NT2/D1 (cell line): ENCODE measurements around the gene ZNF10.

Experiments used
- DNase-seq: peaks from one replicate; pipeline ENCODE4 v3.0.0-alpha.2; 2011; ENCODE audit warnings: low read depth, low spot score
- H3K27me3 ChIP-seq: 2 replicates; pipeline ENCODE4 v1.6.0; 2011; ENCODE audit warnings: mild to moderate bottlenecking; ENCODE audit not compliant: insufficient read length, insufficient read depth
- H3K36me3 ChIP-seq: 2 replicates; pipeline ENCODE4 v1.6.1; 2011; ENCODE audit warnings: mild to moderate bottlenecking, low read length, mixed read lengths; ENCODE audit not compliant: insufficient read depth, insufficient read length
- H3K4me1 ChIP-seq: 2 replicates; pipeline ENCODE4 v1.5.1; 2011; ENCODE audit not compliant: insufficient read depth, insufficient read length
- H3K4me3 ChIP-seq: 2 replicates; pipeline ENCODE4 v1.5.1; 2011; ENCODE audit warnings: low read depth; ENCODE audit not compliant: insufficient read length
- H3K9ac ChIP-seq: 2 replicates; pipeline ENCODE4 v1.6.0; 2011; ENCODE audit warnings: low read depth; ENCODE audit not compliant: insufficient read length
- H3K9me3 ChIP-seq: 2 replicates; pipeline ENCODE4 v1.5.1; 2011; ENCODE audit warnings: mild to moderate bottlenecking, low read length; ENCODE audit not compliant: insufficient read depth
- SUZ12 ChIP-seq: IDR thresholded peaks from 2 replicates; pipeline ENCODE4 v1.6.1; 2011; ENCODE audit not compliant: insufficient read length, insufficient read depth; ENCODE audit errors: extremely low read depth
- YY1 ChIP-seq: IDR thresholded peaks from 2 replicates; pipeline ENCODE4 v1.6.1; 2011; ENCODE audit not compliant: insufficient read length, insufficient read depth
- ZNF274 ChIP-seq: IDR thresholded peaks from 2 replicates; pipeline ENCODE4 v1.6.1; 2011; ENCODE audit warnings: mild to moderate bottlenecking, low read depth, low read length

Gene ZNF10

DNA sequence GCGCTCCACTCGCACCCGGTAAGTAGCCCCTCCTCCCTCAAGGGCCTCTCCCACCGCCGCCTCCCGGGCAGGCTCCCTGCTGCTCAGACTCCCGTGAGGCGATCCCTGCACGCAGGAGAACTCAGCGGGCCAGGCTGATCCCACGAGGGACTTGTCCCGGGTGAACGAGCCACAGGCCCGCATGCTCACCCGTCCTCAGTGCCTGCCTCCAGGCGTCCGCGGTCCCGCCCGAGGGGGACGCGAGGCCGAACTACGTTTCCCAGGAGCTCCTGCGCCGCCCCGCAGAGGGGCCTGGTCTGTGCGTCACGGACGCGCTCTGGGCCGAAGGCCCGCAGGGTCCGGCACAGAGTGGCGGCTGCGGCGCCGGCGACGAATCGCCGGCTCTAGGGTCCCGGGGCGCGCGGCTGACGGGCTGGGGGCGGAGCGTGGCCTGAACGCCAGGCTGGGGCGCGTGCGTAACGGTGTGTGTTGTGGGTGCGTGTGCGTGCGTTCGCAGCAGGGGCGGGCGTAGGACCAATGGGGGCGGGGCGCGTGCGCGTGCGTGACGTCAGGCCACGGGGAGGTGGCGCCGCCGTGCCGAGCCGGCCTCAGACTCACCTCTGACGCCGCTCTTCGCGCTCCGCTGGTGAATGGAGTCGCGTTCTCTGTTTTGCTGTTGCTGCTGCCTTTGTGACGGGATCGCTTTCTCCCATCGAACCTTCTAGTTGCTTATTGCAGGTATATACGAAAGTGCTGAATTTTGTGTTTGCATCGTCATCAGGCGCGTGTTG lies at the start of gene ZNF10, which contains the start of gene ZNF891:
Gene ZNF10 (plus strand): TSS at position 590 of the 770 bp plus-strand sequence. CDS start 13,866 bp downstream, outside the sequence.
Gene ZNF891 (minus strand): TSS at position 237 of the 770 bp plus-strand sequence. CDS start 8,356 bp downstream, outside the sequence.
- peaks cover 68% of the 10 kb centered on the region for H3K9me3 ChIP-seq
- no peaks in the 10 kb centered on the region for H3K27me3 ChIP-seq
- peaks cover 51% of the 10 kb centered on the region for H3K36me3 ChIP-seq
- peak within 1 kb of the TSS; percentile 94 for H3K9ac ChIP-seq
- H3K4me1 ChIP-seq = no peaks in the 10 kb centered on the region
- H3K4me3 ChIP-seq = peak within 1 kb of the TSS; percentile 95
- peak; percentile 93 for DNase-seq
- no peak for TF ChIP-seq SUZ12
- TF ChIP-seq ZNF274 = no peak
- TF ChIP-seq YY1 = no peak

DNA sequence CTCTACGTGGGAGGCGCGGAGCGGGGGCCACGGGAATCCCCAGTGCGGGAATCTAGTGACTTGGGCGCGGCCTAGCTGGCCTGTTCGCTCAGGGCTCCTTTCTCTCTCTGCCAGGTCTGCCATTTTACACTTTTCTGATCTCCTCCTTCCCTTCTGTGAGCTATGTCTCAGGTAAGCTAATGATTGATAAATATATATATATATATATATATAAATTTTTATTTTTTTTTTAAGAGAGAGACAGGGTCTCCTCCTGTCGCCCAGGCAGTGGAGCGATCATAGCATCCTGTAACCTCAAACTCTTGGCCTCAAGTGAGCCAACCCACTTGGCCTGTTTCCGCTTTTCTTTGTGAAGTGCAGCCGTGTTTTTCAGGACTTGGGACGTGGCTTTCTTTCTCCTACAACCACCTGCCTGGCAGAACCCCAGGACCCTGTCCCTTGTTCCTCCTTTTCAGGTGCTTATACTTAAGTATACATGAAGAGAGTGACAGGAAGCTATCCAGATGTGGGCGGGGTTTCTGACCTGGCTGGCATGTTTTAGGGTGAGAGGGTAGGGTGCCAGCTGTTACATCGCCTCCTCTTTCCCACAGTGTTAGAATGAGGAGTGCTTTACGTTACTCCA lies 49.2 kb upstream of the ZNF10 start:
- peaks cover 48% of the 10 kb centered on the region for H3K36me3 ChIP-seq
- no peak for TF ChIP-seq SUZ12
- no peak for TF ChIP-seq YY1
- TF ChIP-seq ZNF274 = no peak
- H3K4me1 ChIP-seq = peaks cover 2% of the 10 kb centered on the region
- peaks cover 66% of the 10 kb centered on the region for H3K9me3 ChIP-seq
- DNase-seq = no peak
- H3K4me3 ChIP-seq = peak overlapping the region; percentile 82
- H3K9ac ChIP-seq = peak overlapping the region; percentile 82
- no peaks in the 10 kb centered on the region for H3K27me3 ChIP-seq

DNA sequence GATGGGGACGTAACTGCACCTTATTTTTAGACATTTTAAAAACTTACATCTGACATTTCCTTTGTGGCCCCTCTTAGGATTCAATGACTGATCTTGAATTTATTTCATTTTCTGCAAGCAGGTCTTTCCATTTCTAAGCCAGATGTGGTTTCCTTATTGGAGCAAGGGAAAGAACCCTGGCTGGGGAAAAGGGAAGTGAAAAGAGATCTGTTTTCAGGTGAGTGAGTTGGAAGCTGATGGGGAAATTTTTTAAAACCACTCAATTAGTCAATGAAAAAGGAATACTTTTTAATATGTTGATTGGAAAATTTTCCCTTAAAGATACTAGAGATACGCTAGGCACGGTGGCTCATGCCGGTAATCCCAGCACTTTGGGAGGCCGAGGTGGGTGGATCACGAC lies 47.1 kb upstream of the ZNF10 start:
- no peak for DNase-seq
- Histone ChIP-seq H3K36me3 (peaks cover 66% of the 10 kb centered on the region), H3K9me3 (peaks cover 64% of the 10 kb centered on the region), H3K4me1 (peaks cover 2% of the 10 kb centered on the region), H3K9ac (no peak overlapping the region), H3K4me3 (no peak overlapping the region), H3K27me3 (no peaks in the 10 kb centered on the region)
- TF ChIP-seq ZNF274 = no peak
- TF ChIP-seq SUZ12 = no peak
- no peak for TF ChIP-seq YY1

DNA sequence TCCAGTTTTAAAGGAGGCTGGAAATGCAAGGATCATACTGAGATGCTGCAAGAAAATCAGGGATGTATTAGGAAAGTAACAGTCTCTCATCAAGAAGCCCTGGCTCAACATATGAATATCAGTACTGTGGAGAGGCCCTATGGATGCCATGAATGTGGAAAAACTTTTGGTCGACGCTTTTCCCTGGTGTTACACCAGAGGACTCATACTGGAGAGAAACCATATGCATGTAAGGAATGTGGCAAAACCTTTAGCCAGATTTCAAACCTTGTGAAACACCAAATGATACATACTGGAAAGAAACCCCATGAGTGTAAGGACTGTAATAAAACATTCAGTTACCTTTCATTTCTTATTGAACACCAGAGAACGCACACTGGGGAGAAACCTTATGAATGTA lies 24.8 kb upstream of the ZNF10 start:
- H3K36me3 ChIP-seq = peaks cover 64% of the 10 kb centered on the region
- no peak overlapping the region for H3K4me3 ChIP-seq
- DNase-seq = no peak
- no peak for TF ChIP-seq SUZ12
- no peak for TF ChIP-seq YY1
- TF ChIP-seq ZNF274 = no peak
- peaks cover 100% of the 10 kb centered on the region for H3K9me3 ChIP-seq
- H3K4me1 ChIP-seq = no peaks in the 10 kb centered on the region
- no peak overlapping the region for H3K9ac ChIP-seq
- no peaks in the 10 kb centered on the region for H3K27me3 ChIP-seq

DNA sequence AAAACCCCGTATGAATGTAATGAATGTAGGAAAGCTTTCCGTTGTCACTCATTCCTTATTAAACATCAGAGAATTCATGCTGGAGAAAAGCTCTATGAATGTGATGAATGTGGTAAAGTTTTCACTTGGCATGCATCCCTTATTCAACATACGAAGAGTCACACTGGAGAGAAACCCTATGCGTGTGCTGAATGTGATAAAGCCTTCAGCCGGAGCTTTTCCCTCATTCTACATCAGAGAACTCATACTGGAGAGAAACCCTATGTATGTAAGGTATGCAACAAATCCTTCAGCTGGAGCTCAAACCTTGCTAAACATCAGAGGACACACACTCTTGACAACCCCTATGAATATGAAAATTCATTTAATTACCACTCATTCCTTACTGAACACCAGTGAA lies 24.2 kb upstream of the ZNF10 start:
- Histone ChIP-seq H3K27me3 (no peaks in the 10 kb centered on the region), H3K4me3 (no peak overlapping the region), H3K9me3 (peaks cover 100% of the 10 kb centered on the region), H3K9ac (no peak overlapping the region), H3K4me1 (no peaks in the 10 kb centered on the region), H3K36me3 (peaks cover 58% of the 10 kb centered on the region)
- no peak for DNase-seq
- TF ChIP-seq SUZ12 (no peak), ZNF274 (peak; percentile 98)

DNA sequence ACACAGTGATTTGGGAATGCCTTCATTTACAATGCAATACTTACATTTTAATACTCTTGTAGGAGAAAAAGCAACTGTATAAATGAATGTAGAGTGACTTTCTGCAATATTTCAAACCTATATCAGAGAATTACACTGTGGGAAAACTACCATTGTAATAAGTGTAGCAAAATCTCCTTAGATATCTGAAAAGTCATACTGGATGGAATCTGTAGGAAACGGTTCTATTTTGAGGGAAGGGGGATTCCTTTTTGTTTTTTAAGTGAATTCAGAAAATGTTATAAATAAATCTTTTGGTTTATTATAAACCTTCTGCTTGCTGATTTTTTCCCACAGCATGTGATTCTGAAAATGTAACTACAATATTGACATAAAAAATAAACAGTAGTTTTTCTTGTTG lies 23.3 kb upstream of the ZNF10 start:
- H3K9me3 ChIP-seq = peaks cover 100% of the 10 kb centered on the region
- H3K27me3 ChIP-seq = no peaks in the 10 kb centered on the region
- no peak overlapping the region for H3K4me3 ChIP-seq
- H3K36me3 ChIP-seq = peaks cover 50% of the 10 kb centered on the region
- DNase-seq = no peak
- H3K4me1 ChIP-seq = no peaks in the 10 kb centered on the region
- no peak overlapping the region for H3K9ac ChIP-seq
- TF ChIP-seq YY1 (no peak), ZNF274 (no peak), SUZ12 (no peak)

DNA sequence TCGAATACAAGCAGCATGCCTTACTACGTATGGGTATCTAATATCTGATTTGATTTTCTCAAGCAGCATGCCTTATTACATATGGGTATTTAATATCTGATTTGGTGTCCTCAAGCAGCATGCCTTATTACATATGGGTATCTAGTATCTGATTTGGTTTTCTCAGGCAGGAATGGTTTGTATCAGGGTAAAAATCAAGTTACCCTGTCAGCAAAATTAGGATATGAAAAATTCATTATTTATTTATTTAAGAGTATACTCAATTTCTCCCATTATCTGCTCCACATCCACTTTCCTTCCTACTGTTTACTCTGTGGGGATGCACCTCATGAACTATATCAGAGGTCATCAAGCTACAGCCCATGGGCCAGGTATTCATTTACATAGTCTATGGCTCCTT lies 22.3 kb upstream of the ZNF10 start:
- H3K36me3 ChIP-seq = peaks cover 44% of the 10 kb centered on the region
- H3K27me3 ChIP-seq = no peaks in the 10 kb centered on the region
- no peak overlapping the region for H3K9ac ChIP-seq
- no peaks in the 10 kb centered on the region for H3K4me1 ChIP-seq
- no peak for DNase-seq
- peaks cover 97% of the 10 kb centered on the region for H3K9me3 ChIP-seq
- no peak for TF ChIP-seq SUZ12
- no peak for TF ChIP-seq YY1
- no peak for TF ChIP-seq ZNF274
- H3K4me3 ChIP-seq = no peak overlapping the region
